Mesenchymal stem cell (in vitro differentiated cells and primary cell): ENCODE measurements around the gene NMNAT2.

Experiments used
- DNase-seq: peaks from one replicate; pipeline ENCODE4 v3.0.0-alpha.2; 2013
- H2AFZ ChIP-seq: one replicate; pipeline ENCODE4 v1.6.1; 2013; ENCODE audit warnings: low read depth, mild to moderate bottlenecking, control low read depth, inconsistent platforms, low read length, moderate library complexity
- H2AK5ac ChIP-seq: 2 replicates; pipeline ENCODE4 v1.6.1; 2013; ENCODE audit warnings: low read length, moderate library complexity, mild to moderate bottlenecking, inconsistent platforms; ENCODE audit not compliant: severe bottlenecking
- H2BK120ac ChIP-seq: one replicate; pipeline ENCODE4 v1.6.1; 2013; ENCODE audit warnings: low read depth, mild to moderate bottlenecking, inconsistent platforms, low read length, moderate library complexity
- H2BK12ac ChIP-seq, 2 experiments: one replicate each; pipeline ENCODE4 v1.6.1; 2013; ENCODE audit warnings: inconsistent platforms in 2 of 2, low read length in 2 of 2, mild to moderate bottlenecking in 2 of 2, moderate library complexity in 2 of 2, control low read depth in 1 of 2
- H2BK15ac ChIP-seq: one replicate; pipeline ENCODE4 v1.6.1; 2013; ENCODE audit warnings: mild to moderate bottlenecking, low read depth, inconsistent platforms; ENCODE audit not compliant: poor library complexity, severe bottlenecking
- H2BK5ac ChIP-seq: 2 replicates; pipeline ENCODE4 v1.6.1; 2013; ENCODE audit warnings: low read depth, mild to moderate bottlenecking, low read length, control low read depth, inconsistent platforms; ENCODE audit not compliant: poor library complexity, severe bottlenecking
- H3K14ac ChIP-seq, 2 experiments: one replicate each; pipeline ENCODE4 v1.6.1; 2013; ENCODE audit warnings: inconsistent platforms in 2 of 2, low read length in 2 of 2, control low read depth in 1 of 2, mild to moderate bottlenecking in 1 of 2, moderate library complexity in 1 of 2
- H3K18ac ChIP-seq, 2 experiments: one replicate each; pipeline ENCODE4 v1.6.1; 2013; ENCODE audit warnings: inconsistent platforms in 2 of 2, low read length in 2 of 2, control low read depth in 1 of 2, low read depth in 1 of 2, mild to moderate bottlenecking in 1 of 2
- H3K23ac ChIP-seq, 2 experiments: one replicate each; pipeline ENCODE4 v1.6.1; 2013; ENCODE audit warnings: inconsistent platforms in 2 of 2, low read length in 2 of 2, mild to moderate bottlenecking in 2 of 2, moderate library complexity in 2 of 2, control low read depth in 1 of 2
- H3K27ac ChIP-seq: 2 replicates; pipeline ENCODE4 v1.5.1; 2013; ENCODE audit warnings: mild to moderate bottlenecking, moderate library complexity, low read length, control low read depth, inconsistent platforms; ENCODE audit not compliant: poor library complexity, severe bottlenecking
- H3K27me3 ChIP-seq, 2 experiments: 2 replicates each; pipeline versions ENCODE4 v1.6.1 to v1.7.0; 2013; ENCODE audit warnings: low read length in 2 of 2, mild to moderate bottlenecking in 2 of 2, moderate library complexity in 2 of 2, control low read depth in 1 of 2, inconsistent platforms in 1 of 2; ENCODE audit not compliant: control insufficient read depth in 1 of 2, insufficient read depth in 1 of 2
- H3K36me3 ChIP-seq, 2 experiments: 2 replicates each; pipeline versions ENCODE4 v1.6.1 to v1.7.0; 2013; ENCODE audit warnings: low read length in 2 of 2, control low read depth in 1 of 2, inconsistent platforms in 1 of 2, low read depth in 1 of 2, mild to moderate bottlenecking in 1 of 2; ENCODE audit not compliant: insufficient read depth in 2 of 2, control insufficient read depth in 1 of 2
- H3K4ac ChIP-seq, 2 experiments: one replicate each; pipeline ENCODE4 v1.6.1; 2013; ENCODE audit warnings: inconsistent platforms in 2 of 2, low read length in 2 of 2, mild to moderate bottlenecking in 2 of 2, moderate library complexity in 2 of 2, control low read depth in 1 of 2, low read depth in 1 of 2
- H3K4me1 ChIP-seq: 2 replicates; pipeline ENCODE4 v1.6.1; 2013; ENCODE audit warnings: low read depth, low read length, control low read depth; ENCODE audit not compliant: control insufficient read depth, insufficient read depth
- H3K4me2 ChIP-seq: 2 replicates; pipeline ENCODE4 v1.6.1; 2013; ENCODE audit warnings: low read length, mild to moderate bottlenecking, inconsistent platforms; ENCODE audit not compliant: poor library complexity, severe bottlenecking
- H3K4me3 ChIP-seq, 2 experiments: 2 replicates each; pipeline versions ENCODE4 v1.5.1 to v1.7.0; 2013; ENCODE audit warnings: low read length in 2 of 2, mild to moderate bottlenecking in 2 of 2, control low read depth in 1 of 2, low read depth in 1 of 2; ENCODE audit not compliant: insufficient read depth in 1 of 2
- H3K79me1 ChIP-seq: replicated peaks from 2 replicates; pipeline ENCODE4 v1.6.1; 2013; ENCODE audit warnings: mild to moderate bottlenecking, control low read depth, low read length, inconsistent platforms; ENCODE audit not compliant: poor library complexity, severe bottlenecking
- H3K9ac ChIP-seq: 2 replicates; pipeline ENCODE4 v1.7.0; 2013; ENCODE audit warnings: mild to moderate bottlenecking, low read length, moderate library complexity
- H3K9me3 ChIP-seq: 2 replicates; pipeline ENCODE4 v1.7.0; 2013; ENCODE audit warnings: mild to moderate bottlenecking, low read length; ENCODE audit not compliant: control insufficient read depth
- H4K8ac ChIP-seq: one replicate; pipeline ENCODE4 v1.6.1; 2013; ENCODE audit warnings: inconsistent platforms, mild to moderate bottlenecking, low read length, moderate library complexity
- H4K91ac ChIP-seq: one replicate; pipeline ENCODE4 v1.6.1; 2013; ENCODE audit warnings: mild to moderate bottlenecking, low read length, inconsistent platforms
- WGBS: methylation state at CpG from one replicate; pipeline ENCODE4 v1.1.7; 2013; ENCODE audit warnings: mixed read lengths; 5-methylcytosine and 5-hydroxymethylcytosine counted together

Gene NMNAT2

DNA sequence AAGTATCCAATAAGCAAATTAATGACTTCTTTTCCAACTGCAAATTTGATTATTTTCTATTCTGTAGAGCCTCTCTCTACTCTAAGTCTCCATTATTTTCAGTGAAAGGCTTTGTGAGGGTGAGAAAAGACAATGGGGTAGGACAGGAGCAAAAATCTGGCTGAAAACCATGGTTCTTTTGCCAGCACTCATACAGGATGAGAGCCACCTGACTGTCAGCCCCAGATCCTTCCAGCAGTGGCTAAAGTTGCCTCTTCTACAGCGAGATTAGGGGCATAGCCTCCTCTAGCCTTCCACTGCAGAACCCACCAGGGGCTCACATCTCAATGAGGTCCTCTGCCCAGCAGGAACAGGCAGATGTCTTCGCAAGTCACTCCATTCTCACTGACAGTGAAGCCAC, 23.7 kb downstream of the NMNAT2 start:
- WGBS = 61% methylated on average over 2 of the region's 2 CpGs

GRCh38 chr1:183391863-183392262, 26.3 kb downstream of the NMNAT2 start:
- Histone ChIP-seq H3K27me3 (peaks cover 53 to 77% of the 10 kb centered on the region in 2 experiments), H2BK12ac (no peak overlapping the region), H2AFZ (no peak overlapping the region), H3K18ac (no peak overlapping the region), H3K79me1 (no peaks in the 10 kb centered on the region), H3K4ac (no peak overlapping the region), H3K27ac (no peak overlapping the region), H2AK5ac (no peak overlapping the region), H3K14ac (no peak overlapping the region), H3K4me3 (no peak overlapping the region), H3K36me3 (no peaks in the 10 kb centered on the region), H3K23ac (no peak overlapping the region), H4K91ac (no peak overlapping the region), H2BK120ac (no peak overlapping the region), H2BK5ac (no peak overlapping the region), H4K8ac (no peak overlapping the region), H3K9ac (no peak overlapping the region), H2BK15ac (no peak overlapping the region), H3K9me3 (no peaks in the 10 kb centered on the region), H3K4me2 (no peak overlapping the region), H3K4me1 (no peaks in the 10 kb centered on the region)
- WGBS = 81% methylated on average over 1 of the region's 1 CpG
- DNase-seq = no peak

More for the DNA sequence above, 23.7 kb downstream of the NMNAT2 start:
- no peak overlapping the region for H3K18ac ChIP-seq
- no peak overlapping the region for H3K9ac ChIP-seq
- H4K91ac ChIP-seq = no peak overlapping the region
- no peak overlapping the region for H3K4me2 ChIP-seq
- H2BK15ac ChIP-seq = no peak overlapping the region
- no peaks in the 10 kb centered on the region for H3K9me3 ChIP-seq
- H2AK5ac ChIP-seq = no peak overlapping the region
- H3K23ac ChIP-seq = no peak overlapping the region
- no peaks in the 10 kb centered on the region for H3K4me1 ChIP-seq
- peaks cover 44 to 66% of the 10 kb centered on the region in 2 experiments for H3K27me3 ChIP-seq
- no peak overlapping the region for H2BK12ac ChIP-seq
- no peaks in the 10 kb centered on the region for H3K36me3 ChIP-seq
- no peak overlapping the region for H3K4ac ChIP-seq
- no peak overlapping the region for H2BK120ac ChIP-seq
- H3K14ac ChIP-seq = no peak overlapping the region
- no peak overlapping the region for H3K27ac ChIP-seq
- H3K4me3 ChIP-seq = no peak overlapping the region
- DNase-seq = no peak
- H3K79me1 ChIP-seq = no peaks in the 10 kb centered on the region
- no peak overlapping the region for H2BK5ac ChIP-seq
- no peak overlapping the region for H4K8ac ChIP-seq
- H2AFZ ChIP-seq = no peak overlapping the region

- Histone ChIP-seq H3K9me3 (no peaks in the 10 kb centered on the region), H3K14ac (no peak overlapping the region), H2AFZ (no peak overlapping the region), H2BK120ac (no peak overlapping the region), H3K4me1 (no peaks in the 10 kb centered on the region), H3K27ac (no peak overlapping the region), H3K9ac (no peak overlapping the region), H3K27me3 (peaks cover 40 to 64% of the 10 kb centered on the region in 2 experiments), H3K18ac (no peak overlapping the region), H3K79me1 (no peaks in the 10 kb centered on the region), H3K36me3 (no peaks in the 10 kb centered on the region), H3K23ac (no peak overlapping the region), H4K8ac (no peak overlapping the region), H3K4ac (no peak overlapping the region), H3K4me2 (no peak overlapping the region), H2BK15ac (no peak overlapping the region), H3K4me3 (no peak overlapping the region), H2BK5ac (no peak overlapping the region), H4K91ac (no peak overlapping the region), H2AK5ac (no peak overlapping the region), H2BK12ac (no peak overlapping the region)
- no peak for DNase-seq
- 91% methylated on average over 3 of the region's 3 CpGs for WGBS
Observed at GRCh38 chr1:183390561-183390960, 27.6 kb downstream of the NMNAT2 start.

DNA sequence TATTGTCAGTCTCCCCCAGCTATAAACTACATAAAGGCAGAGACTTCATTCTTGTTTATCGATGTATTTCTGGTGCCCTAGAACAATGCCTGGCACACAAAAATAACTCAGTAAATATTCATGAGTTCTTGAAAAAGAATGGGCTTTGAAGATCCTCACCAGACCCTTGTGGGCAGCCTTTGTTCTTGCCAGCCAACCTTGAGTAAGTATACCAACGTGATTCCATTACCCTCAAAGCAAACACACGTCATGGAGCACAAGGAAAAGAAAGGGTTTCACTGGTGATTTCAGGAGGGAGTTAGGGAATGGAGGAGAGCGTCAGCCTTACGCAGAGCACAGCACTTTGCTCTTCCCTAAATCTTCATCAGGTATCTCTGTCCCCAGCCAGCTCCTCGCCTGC, 29.4 kb downstream of the NMNAT2 start:
- 71% methylated on average over 6 of the region's 6 CpGs for WGBS
- Histone ChIP-seq H4K91ac (no peak overlapping the region), H2AK5ac (no peak overlapping the region), H3K27ac (no peak overlapping the region), H3K18ac (no peak overlapping the region), H2AFZ (no peak overlapping the region), H3K27me3 (peaks cover 29 to 46% of the 10 kb centered on the region in 2 experiments), H3K4ac (no peak overlapping the region), H2BK120ac (no peak overlapping the region), H3K9ac (no peak overlapping the region), H3K79me1 (no peaks in the 10 kb centered on the region), H2BK5ac (no peak overlapping the region), H4K8ac (no peak overlapping the region), H3K23ac (no peak overlapping the region), H3K36me3 (no peaks in the 10 kb centered on the region), H2BK12ac (no peak overlapping the region), H2BK15ac (no peak overlapping the region), H3K4me1 (no peaks in the 10 kb centered on the region), H3K9me3 (no peaks in the 10 kb centered on the region), H3K4me3 (no peak overlapping the region), H3K14ac (no peak overlapping the region), H3K4me2 (no peak overlapping the region)
- DNase-seq = no peak
